GM10266 (cell line): Measurements from ENCODE around the gene GAD1.

Experiments
- DNase-seq: peaks from one replicate; pipeline ENCODE4 v3.0.0; 2012; ENCODE audit errors: extremely low spot score
- TF ChIP-seq, protein P1 (sequence below): IDR thresholded peaks from 2 replicates; pipeline ENCODE4 v1.5.1; 2012; ENCODE audit warnings: mild to moderate bottlenecking, low read depth; ENCODE audit not compliant: control insufficient read depth, insufficient read depth; ENCODE audit errors: missing control alignments

GAD1 gene

DNA sequence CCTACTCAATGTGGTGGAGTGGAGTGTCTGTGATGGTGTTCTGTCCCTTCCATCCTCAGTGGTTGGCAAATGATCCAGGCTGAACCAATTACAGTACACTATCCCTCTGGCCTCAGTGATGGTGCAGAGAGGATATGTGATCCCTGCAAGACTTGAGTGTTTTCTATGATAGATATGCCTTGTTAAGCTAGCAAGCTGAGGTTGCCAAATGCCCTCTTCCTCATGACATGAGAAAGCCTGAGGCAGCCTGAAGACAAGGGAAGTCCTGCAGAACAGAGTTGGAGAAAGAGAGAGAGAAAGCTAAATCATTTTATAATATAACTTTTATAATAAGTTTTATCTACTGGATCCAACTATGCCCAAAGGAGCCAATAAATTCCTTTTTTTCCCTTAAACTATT, 70.8 kb downstream of the GAD1 start:
- no peak for DNase-seq
- TF ChIP-seq, protein P1, sequence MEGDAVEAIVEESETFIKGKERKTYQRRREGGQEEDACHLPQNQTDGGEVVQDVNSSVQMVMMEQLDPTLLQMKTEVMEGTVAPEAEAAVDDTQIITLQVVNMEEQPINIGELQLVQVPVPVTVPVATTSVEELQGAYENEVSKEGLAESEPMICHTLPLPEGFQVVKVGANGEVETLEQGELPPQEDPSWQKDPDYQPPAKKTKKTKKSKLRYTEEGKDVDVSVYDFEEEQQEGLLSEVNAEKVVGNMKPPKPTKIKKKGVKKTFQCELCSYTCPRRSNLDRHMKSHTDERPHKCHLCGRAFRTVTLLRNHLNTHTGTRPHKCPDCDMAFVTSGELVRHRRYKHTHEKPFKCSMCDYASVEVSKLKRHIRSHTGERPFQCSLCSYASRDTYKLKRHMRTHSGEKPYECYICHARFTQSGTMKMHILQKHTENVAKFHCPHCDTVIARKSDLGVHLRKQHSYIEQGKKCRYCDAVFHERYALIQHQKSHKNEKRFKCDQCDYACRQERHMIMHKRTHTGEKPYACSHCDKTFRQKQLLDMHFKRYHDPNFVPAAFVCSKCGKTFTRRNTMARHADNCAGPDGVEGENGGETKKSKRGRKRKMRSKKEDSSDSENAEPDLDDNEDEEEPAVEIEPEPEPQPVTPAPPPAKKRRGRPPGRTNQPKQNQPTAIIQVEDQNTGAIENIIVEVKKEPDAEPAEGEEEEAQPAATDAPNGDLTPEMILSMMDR: no peak

DNA sequence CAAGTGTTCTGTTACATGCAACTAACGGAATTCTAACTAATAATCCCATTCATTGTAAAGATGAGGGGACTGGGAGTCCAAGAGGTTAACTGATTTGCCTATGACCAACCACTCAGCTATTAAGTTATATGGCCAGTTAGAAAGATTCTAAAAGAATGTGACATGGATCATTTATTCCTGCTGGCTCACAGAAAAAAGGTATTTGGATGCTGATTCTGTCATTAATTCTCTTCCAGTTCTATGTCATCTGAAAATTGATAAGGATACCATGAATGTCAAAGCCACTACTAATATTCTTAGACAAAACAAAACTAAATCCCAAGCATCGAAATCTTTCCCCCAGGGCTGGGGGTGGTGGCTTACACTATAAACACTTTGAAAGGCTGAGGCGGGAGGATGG, 71.2 kb downstream of the GAD1 start:
- no peak for DNase-seq

DNA sequence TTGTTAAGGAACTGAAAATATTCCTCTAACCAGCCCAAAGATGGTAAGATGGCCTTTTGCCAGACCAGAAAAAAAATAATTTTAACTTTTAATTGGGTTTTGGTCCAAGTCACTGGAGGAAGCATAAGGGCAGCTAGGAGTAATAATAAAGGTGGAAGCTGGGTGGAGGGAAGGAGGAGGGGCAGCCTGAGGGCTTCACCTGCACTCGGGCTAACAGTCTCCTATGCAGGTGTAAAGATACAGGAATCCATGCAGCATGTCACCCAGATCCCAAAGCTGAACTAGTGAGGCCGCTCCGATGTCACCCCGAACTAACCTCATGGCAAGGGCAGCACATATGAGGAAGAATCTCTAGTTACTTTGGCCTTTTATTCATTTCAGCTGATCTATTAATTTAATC, 75.2 kb downstream of the GAD1 start:
- TF ChIP-seq, protein P1: no peak
- no peak for DNase-seq

More for the DNA sequence above, 71.2 kb downstream of the GAD1 start:
- TF ChIP-seq, protein P1: no peak

DNA sequence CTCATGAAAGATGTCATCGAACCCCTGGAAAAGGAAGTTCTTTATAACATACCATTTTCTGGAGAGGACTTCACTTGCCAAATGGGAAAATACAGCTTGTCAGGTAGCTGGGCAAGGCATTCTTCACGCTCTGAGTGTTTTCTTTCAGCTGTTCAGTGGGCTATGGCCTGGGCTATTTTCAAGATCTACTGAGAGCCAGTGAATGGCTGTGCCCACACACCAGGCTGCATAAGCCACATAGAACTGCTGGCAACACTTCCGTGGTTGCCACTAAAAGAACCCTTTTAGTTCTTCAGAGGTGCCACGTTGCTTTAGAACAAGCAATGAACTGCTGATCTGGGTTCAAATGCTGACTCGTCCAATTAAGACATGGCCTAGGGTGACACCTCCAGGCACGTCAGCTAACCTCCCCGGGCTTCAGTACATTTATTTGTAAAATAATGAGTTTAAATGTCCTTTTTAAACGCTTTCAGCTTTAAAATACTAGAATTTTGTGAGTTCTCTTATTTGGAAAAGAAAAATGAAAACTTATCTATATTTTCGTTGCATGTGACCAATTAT, 75.8 kb downstream of the GAD1 start:
- TF ChIP-seq, protein P1: no peak
- DNase-seq: no peak

DNA sequence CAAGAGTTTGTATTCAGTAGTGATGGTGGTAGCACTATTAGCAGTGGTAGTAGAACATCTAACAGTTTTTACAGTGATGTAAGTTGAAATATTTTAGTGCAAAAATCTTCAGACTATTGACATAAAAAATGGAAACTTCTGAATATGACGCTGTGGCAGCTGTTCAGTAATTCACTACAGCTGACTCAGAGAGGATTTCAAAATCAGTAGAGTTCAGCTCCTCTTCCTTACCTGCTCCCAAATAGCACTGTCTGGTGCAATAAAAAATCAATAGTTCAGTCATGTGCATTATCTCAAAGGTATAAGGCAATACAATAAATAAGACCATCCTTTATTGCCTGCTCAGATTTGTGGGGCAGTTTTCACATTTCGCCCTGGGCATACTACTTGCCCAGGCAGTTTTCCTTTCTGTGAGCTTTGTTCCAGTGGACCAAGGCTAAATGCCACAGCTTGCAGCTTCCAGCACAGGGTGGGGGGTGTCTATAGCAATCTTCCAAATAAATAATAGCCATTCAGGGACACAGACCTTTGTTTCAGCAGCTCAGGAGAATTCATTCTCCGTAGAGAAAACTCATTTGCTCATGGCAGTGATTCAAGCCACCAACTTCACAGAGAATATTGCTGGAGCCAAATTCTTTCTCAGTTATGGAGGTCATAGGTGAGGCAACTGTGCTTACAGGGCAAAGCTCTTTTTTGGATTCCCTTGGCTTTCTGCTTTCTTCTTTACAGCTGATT, 78.5 kb downstream of the GAD1 start:
- TF ChIP-seq, protein P1: no peak
- no peak for DNase-seq

DNA sequence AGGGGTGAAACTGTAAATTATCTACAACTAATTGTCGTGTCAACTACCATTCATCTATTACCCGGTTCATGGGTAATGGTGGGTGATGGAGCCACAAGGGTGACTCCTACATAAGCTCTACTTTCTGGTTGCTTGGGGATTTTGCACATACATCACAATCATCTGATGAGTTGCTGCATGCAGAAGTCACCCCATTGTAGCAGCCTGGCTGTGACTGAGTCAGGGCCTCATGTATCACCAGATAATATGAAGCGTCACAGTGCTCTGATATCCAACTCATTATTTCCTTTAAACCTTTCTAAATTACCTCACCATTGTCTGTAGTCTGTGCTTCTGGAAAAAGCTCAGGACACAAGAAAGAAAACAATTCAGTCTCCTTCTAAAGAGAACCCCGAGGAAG, 79.9 kb downstream of the GAD1 start:
- TF ChIP-seq, protein P1: no peak
- no peak for DNase-seq

DNA sequence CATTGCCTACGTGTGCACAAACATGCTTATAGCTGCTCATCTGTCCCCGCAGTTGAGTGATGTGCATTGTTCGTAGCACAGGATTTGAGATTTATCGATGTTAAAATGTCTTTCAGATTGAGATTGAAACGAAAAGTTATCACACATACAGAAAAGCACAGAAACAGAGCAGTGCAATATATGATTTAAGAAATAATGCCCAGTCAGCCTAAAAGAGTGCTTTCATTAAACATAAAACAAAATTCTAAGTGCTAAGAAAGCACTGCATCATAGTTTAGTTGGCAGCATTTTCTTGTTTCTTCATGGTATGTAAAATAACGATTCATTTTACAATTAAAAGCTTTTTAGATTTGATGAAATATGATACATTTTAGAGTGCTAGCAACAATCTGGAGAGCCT, 80.4 kb downstream of the GAD1 start:
- no peak for DNase-seq
- TF ChIP-seq, protein P1: no peak
